HG02759 (cell line): ENCODE results near the gene RASGRF1.
"Not testable (repeated sequence)": the region's sequence is repeated elsewhere in the genome, so short reads cannot be mapped to it uniquely, and the experiment has no call there.

Source experiments
- ATAC-seq: cut with Tn5 transposase; IDR thresholded peaks from one replicate; pipeline ENCODE4 v1.9.1; 2021; ENCODE audit warnings: mild to moderate bottlenecking, moderate library complexity; ENCODE audit not compliant: unreplicated experiment

The RASGRF1 gene

GRCh38 chr15:78937132-78937739 lies 153.3 kb downstream of the RASGRF1 start:
- ATAC-seq = no peak

- no peak for ATAC-seq
Observed at GRCh38 chr15:78934655-78935023, 155.9 kb downstream of the RASGRF1 start.

GRCh38 chr15:78933823-78934654 lies 156.5 kb downstream of the RASGRF1 start:
- no peak for ATAC-seq

- no peak for ATAC-seq
Observed at GRCh38 chr15:78933187-78933822, 157.3 kb downstream of the RASGRF1 start.

GRCh38 chr15:78932258-78932808 lies 158.2 kb downstream of the RASGRF1 start:
- no peak for ATAC-seq

GRCh38 chr15:78931439-78932257 lies 158.9 kb downstream of the RASGRF1 start:
- no peak for ATAC-seq

GRCh38 chr15:78930577-78931388 lies 159.8 kb downstream of the RASGRF1 start:
- ATAC-seq = no peak

- ATAC-seq = no peak
Observed at GRCh38 chr15:78929536-78930264, 160.9 kb downstream of the RASGRF1 start.

GRCh38 chr15:78928616-78929093 lies 161.9 kb downstream of the RASGRF1 start:
- no peak for ATAC-seq

- ATAC-seq = not testable (repeated sequence)
Observed at GRCh38 chr15:78928176-78928575, 162.4 kb downstream of the RASGRF1 start.

- no peak for ATAC-seq
Observed at GRCh38 chr15:78927077-78927790, 163.3 kb downstream of the RASGRF1 start.

- ATAC-seq = no peak
Observed at GRCh38 chr15:78925956-78926743, 164.4 kb downstream of the RASGRF1 start.

- ATAC-seq = no peak
Observed at GRCh38 chr15:78925076-78925624, 165.4 kb downstream of the RASGRF1 start.

- no peak for ATAC-seq
Observed at GRCh38 chr15:78923480-78924360, 166.9 kb downstream of the RASGRF1 start.

GRCh38 chr15:78923015-78923414 lies 167.6 kb downstream of the RASGRF1 start:
- no peak for ATAC-seq

- ATAC-seq = no peak
Observed at GRCh38 chr15:78922527-78922926, 168.1 kb downstream of the RASGRF1 start.
